Measurements from ENCODE around the gene FASTK.

Gene FASTK

GRCh38 chr7:151080522-151081169, at the start of gene FASTK:
TSS of gene FASTK (minus strand) at chr7:151080809. CDS start at chr7:151080766, 43 bp downstream.
- DNase-seq, result peak; percentile 60

- DNase-seq, result no peak
These were observed 49.5 kb upstream of the FASTK start for GRCh38 chr7:151129960-151130591.

- DNase-seq, result no peak
These were observed 48.7 kb upstream of the FASTK start for GRCh38 chr7:151129117-151129959.

- no peak for DNase-seq
These were observed 48.1 kb upstream of the FASTK start for GRCh38 chr7:151128716-151129115.

GRCh38 chr7:151128144-151128543, 47.5 kb upstream of the FASTK start:
- no peak for DNase-seq

- no peak for DNase-seq
These were observed 46.0 kb upstream of the FASTK start for GRCh38 chr7:151126491-151127137.

GRCh38 chr7:151125846-151126481, 45.4 kb upstream of the FASTK start:
- DNase-seq, result no peak

- DNase-seq, result no peak
These were observed 44.8 kb upstream of the FASTK start for GRCh38 chr7:151125470-151125845.

- no peak for DNase-seq
These were observed 44.3 kb upstream of the FASTK start for GRCh38 chr7:151124899-151125399.

- DNase-seq, result no peak
These were observed 43.9 kb upstream of the FASTK start for GRCh38 chr7:151124481-151124880.

GRCh38 chr7:151123822-151124464, 43.3 kb upstream of the FASTK start:
- DNase-seq, result peak; percentile 21

- DNase-seq, result no peak
These were observed 42.7 kb upstream of the FASTK start for GRCh38 chr7:151123158-151123821.

GRCh38 chr7:151122796-151123157, 42.2 kb upstream of the FASTK start:
- no peak for DNase-seq

- DNase-seq, result no peak
These were observed 41.7 kb upstream of the FASTK start for GRCh38 chr7:151122276-151122675.

- DNase-seq, result no peak
These were observed 41.0 kb upstream of the FASTK start for GRCh38 chr7:151121380-151122170.

GRCh38 chr7:151120896-151121295, 40.3 kb upstream of the FASTK start:
- DNase-seq, result no peak

GRCh38 chr7:151119902-151120301, 39.3 kb upstream of the FASTK start:
- DNase-seq, result no peak

- DNase-seq, result no peak
These were observed 38.4 kb upstream of the FASTK start for GRCh38 chr7:151119055-151119415.

GRCh38 chr7:151118108-151119054, 37.8 kb upstream of the FASTK start:
- DNase-seq, result no peak

- DNase-seq, result no peak
These were observed 37.0 kb upstream of the FASTK start for GRCh38 chr7:151117565-151117964.
